ENCODE data around the gene RWDD4. TPM values are rescaled to one million over a fixed set of nuclear protein-coding genes. Genes with fewer than 3 reads are reported as not detected.

Gene RWDD4
- total RNA-seq, 1 experiment from 2014 or later, result 15.3 TPM

- no peaks in the 10 kb centered on the region for H3K4me1 Mint-ChIP-seq (ENCODE audit: low read depth, unreplicated experiment)
- H3K27me3 Mint-ChIP-seq (ENCODE audit: insufficient read depth, unreplicated experiment), result no peaks in the 10 kb centered on the region
- peak overlapping the region; percentile 89 for H3K27ac Mint-ChIP-seq (ENCODE audit: unreplicated experiment)
- DNase-seq, result no peak
- H3K36me3 ChIP-seq (ENCODE audit: control insufficient read depth, insufficient read depth, low read length), result no peaks in the 10 kb centered on the region
- peaks cover 8% of the 10 kb centered on the region for H3K36me3 Mint-ChIP-seq (ENCODE audit: insufficient read depth, unreplicated experiment)
- TF ChIP-seq CTCF (IDR thresholded peaks at IDR 0.05; ENCODE audit: insufficient read depth in 1 of 2, low read depth in 1 of 2, low read length in 1 of 2, severe bottlenecking in 1 of 2, unreplicated experiment in 1 of 2), result no peak
- BruUV-seq (replicated peaks), result no TSS peak
- H3K4me1 ChIP-seq, result peaks cover 10% of the 10 kb centered on the region; the same call in 1 of the 2 replicates
- H3K4me3 Mint-ChIP-seq (ENCODE audit: unreplicated experiment), result peak overlapping the region; percentile 84
- H3K27me3 ChIP-seq (replicated peaks; ENCODE audit: control insufficient read depth, insufficient read depth, low read length), result no peaks in the 10 kb centered on the region
- POLR2A ChIA-PET, result no interaction called here
- no peaks in the 10 kb centered on the region for H3K9me3 ChIP-seq
- H3K9me3 Mint-ChIP-seq (ENCODE audit: unreplicated experiment), result no peaks in the 10 kb centered on the region
- CTCF ChIA-PET, result no interaction called here
- H3K4me3 ChIP-seq (ENCODE audit: low read depth, low read length), result peak overlapping the region; percentile 69
- intact Hi-C loops (cut with micrococcal nuclease; ENCODE audit: unreplicated experiment), result loop anchor here (1.0 kb wide), 1 partner anchor 154 kb away; no protein-coding TSS in a partner anchor
Measured at GRCh38 chr4:183658362-183659028, 490 bp downstream of the RWDD4 start.

DNA sequence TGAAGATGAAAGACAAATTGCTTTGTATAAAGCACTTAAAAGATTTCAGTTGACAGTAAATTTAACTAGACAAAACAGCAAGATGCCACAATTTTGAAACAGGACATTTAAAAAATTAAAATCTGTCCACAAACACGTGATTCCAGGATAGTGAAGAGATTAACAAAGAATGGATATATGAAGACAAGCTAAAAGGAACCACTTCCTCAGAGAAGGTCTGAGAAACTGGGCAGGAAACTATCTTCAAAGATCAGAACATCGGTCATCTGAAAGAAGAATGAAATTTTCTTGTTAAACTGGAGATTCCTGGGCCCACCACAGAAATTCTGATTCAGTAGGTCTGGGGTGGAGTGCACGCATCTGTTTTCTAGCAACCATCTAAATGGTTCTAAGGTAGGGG lies 1.4 kb downstream of the RWDD4 start:
- Histone ChIP-seq H3K27me3 (replicated peaks; ENCODE audit: control insufficient read depth, insufficient read depth, low read length) (no peaks in the 10 kb centered on the region), H3K4me1 (peaks cover 10% of the 10 kb centered on the region; the same call in 1 of the 2 replicates), H3K9me3 (no peaks in the 10 kb centered on the region), H3K4me3 (ENCODE audit: low read depth, low read length) (no peak overlapping the region), H3K36me3 (ENCODE audit: control insufficient read depth, insufficient read depth, low read length) (no peaks in the 10 kb centered on the region)
- H3K4me3 Mint-ChIP-seq (ENCODE audit: unreplicated experiment), result peak overlapping the region; percentile 84
- intact Hi-C loops (cut with micrococcal nuclease; ENCODE audit: unreplicated experiment), result no loop called here
- no TSS peak for BruUV-seq (replicated peaks)
- POLR2A ChIA-PET, result no interaction called here
- TF ChIP-seq CTCF (IDR thresholded peaks at IDR 0.05; ENCODE audit: insufficient read depth in 1 of 2, low read depth in 1 of 2, low read length in 1 of 2, severe bottlenecking in 1 of 2, unreplicated experiment in 1 of 2), result no peak
- CTCF ChIA-PET, result no interaction called here
- H3K27ac Mint-ChIP-seq (ENCODE audit: unreplicated experiment), result no peak overlapping the region
- DNase-seq, result no peak
- H3K27me3 Mint-ChIP-seq (ENCODE audit: insufficient read depth, unreplicated experiment), result no peaks in the 10 kb centered on the region
- no peaks in the 10 kb centered on the region for H3K9me3 Mint-ChIP-seq (ENCODE audit: unreplicated experiment)
- peaks cover 8% of the 10 kb centered on the region for H3K36me3 Mint-ChIP-seq (ENCODE audit: insufficient read depth, unreplicated experiment)
- no peaks in the 10 kb centered on the region for H3K4me1 Mint-ChIP-seq (ENCODE audit: low read depth, unreplicated experiment)

GRCh38 chr4:183645326-183645725 lies 13.7 kb downstream of the RWDD4 start:
- ChIA-PET CTCF (no interaction called here), POLR2A (no interaction called here)
- Histone ChIP-seq H3K36me3 (ENCODE audit: control insufficient read depth, insufficient read depth, low read length) (no peaks in the 10 kb centered on the region), H3K4me3 (ENCODE audit: low read depth, low read length) (no peak overlapping the region), H3K27me3 (replicated peaks; ENCODE audit: control insufficient read depth, insufficient read depth, low read length) (no peaks in the 10 kb centered on the region), H3K4me1 (no peaks in the 10 kb centered on the region), H3K9me3 (no peaks in the 10 kb centered on the region)
- Mint-ChIP-seq H3K4me1 (ENCODE audit: low read depth, unreplicated experiment) (no peaks in the 10 kb centered on the region), H3K36me3 (ENCODE audit: insufficient read depth, unreplicated experiment) (peaks cover 29% of the 10 kb centered on the region), H3K27me3 (ENCODE audit: insufficient read depth, unreplicated experiment) (no peaks in the 10 kb centered on the region), H3K27ac (ENCODE audit: unreplicated experiment) (no peak overlapping the region), H3K9me3 (ENCODE audit: unreplicated experiment) (no peaks in the 10 kb centered on the region), H3K4me3 (ENCODE audit: unreplicated experiment) (no peak overlapping the region)
- no peak for DNase-seq
- TF ChIP-seq CTCF (IDR thresholded peaks at IDR 0.05; ENCODE audit: insufficient read depth in 1 of 2, low read depth in 1 of 2, low read length in 1 of 2, severe bottlenecking in 1 of 2, unreplicated experiment in 1 of 2), result no peak
- no TSS peak for BruUV-seq (replicated peaks)
- intact Hi-C loops (cut with micrococcal nuclease; ENCODE audit: unreplicated experiment), result no loop called here
